ENCODE results near the gene ADGRE2.

GRCh38 chr19:14817052-14817451, 38.7 kb upstream of the ADGRE2 start:
- TF ChIP-seq CTCF (IDR thresholded peaks at IDR 0.05) (no peak), POLR2AphosphoS5 (IDR thresholded peaks at IDR 0.05) (no peak), POLR2A (IDR thresholded peaks at IDR 0.05) (no peak), EP300 (IDR thresholded peaks at IDR 0.05) (no peak)

Measured in suprapubic skin (tissue), 4 donors.